H1 (cell line): ENCODE results near the gene FAM228B. TPM values are rescaled to one million over a fixed set of nuclear protein-coding genes. Genes with fewer than 3 reads are reported as not detected.
A peak's percentile ranks its signal among the peaks of the same experiment; 100 is the strongest.

Experiments used
- CTCF ChIA-PET: fragments of 300-600 bp; sonication (Branson Sonifier 250); formaldehyde crosslinking; loops from one replicate; lab custom pipeline; 2021; ENCODE audit not compliant: partially characterized antibody; lab: Charles Lee
- POLR2A ChIA-PET: fragments of 300-600 bp; sonication (Branson Sonifier 250); formaldehyde crosslinking; loops from one replicate; lab custom pipeline; 2021; ENCODE audit warnings: inconsistent platforms; ENCODE audit not compliant: partially characterized antibody; lab: Charles Lee
- DNase-seq, 2 experiments: peaks; one replicate each; pipeline versions ENCODE4 v3.0.0 to v3.0.0-alpha.2; 2010 to 2022; ENCODE audit warnings: low spot score in 2 of 2, low read depth in 1 of 2, mixed read lengths in 1 of 2
- FAIRE-seq: peaks from 2 replicates; lab custom pipeline; 2011; peaks lifted over from hg19 to GRCh38; lab: Jason Lieb, UNC
- H2AFZ ChIP-seq: 2 replicates; pipeline ENCODE4 v1.8.1; 2012; ENCODE audit warnings: low read length, inconsistent platforms
- H2AK5ac ChIP-seq: 2 replicates; pipeline ENCODE4 v1.6.1; 2013; ENCODE audit warnings: low read depth, low read length
- H2BK120ac ChIP-seq: replicated peaks from 2 replicates; pipeline ENCODE3; 2013; ENCODE audit warnings: low read depth, low read length, inconsistent platforms
- H2BK12ac ChIP-seq: 2 replicates; pipeline ENCODE4 v1.6.1; 2013; ENCODE audit warnings: low read depth, low read length
- H2BK15ac ChIP-seq: 2 replicates; pipeline ENCODE4 v1.6.1; 2013; ENCODE audit warnings: low read length
- H2BK20ac ChIP-seq: 2 replicates; pipeline ENCODE4 v1.6.1; 2013; ENCODE audit warnings: low read length
- H2BK5ac ChIP-seq: 2 replicates; pipeline ENCODE4 v1.6.1; 2013; ENCODE audit warnings: low read depth, low read length
- H3K14ac ChIP-seq: 2 replicates; pipeline ENCODE4 v1.6.1; 2013; ENCODE audit warnings: inconsistent platforms; ENCODE audit not compliant: insufficient read length
- H3K18ac ChIP-seq: 2 replicates; pipeline ENCODE4 v1.6.1; 2013; ENCODE audit warnings: low read length; ENCODE audit errors: extremely low read depth
- H3K23ac ChIP-seq: 2 replicates; pipeline ENCODE4 v1.6.1; 2013; ENCODE audit warnings: inconsistent platforms; ENCODE audit not compliant: insufficient read length
- H3K23me2 ChIP-seq: 2 replicates; pipeline ENCODE4 v1.6.1; 2013; ENCODE audit warnings: low read depth, low read length
- H3K27ac ChIP-seq: 2 replicates; pipeline ENCODE4 v1.6.1; 2011; ENCODE audit warnings: low read depth, low read length, inconsistent platforms
- H3K27me3 ChIP-seq, 4 experiments: replicated peaks in 1 of 4; 1 replicate in 1 of 4; 2 replicates in 3 of 4; pipeline versions ENCODE4 v1.6.1 to v1.8.1; 2011 to 2013; ENCODE audit warnings: low read length in 3 of 4, mild to moderate bottlenecking in 3 of 4, inconsistent platforms in 2 of 4, mixed read lengths in 2 of 4, moderate library complexity in 1 of 4; ENCODE audit not compliant: control insufficient read depth in 3 of 4, insufficient read depth in 3 of 4; ENCODE audit errors: extremely low read depth in 1 of 4
- H3K36me3 ChIP-seq, 4 experiments: 2 replicates each; pipeline versions ENCODE4 v1.6.1 to v1.8.1; 2011 to 2013; ENCODE audit warnings: mild to moderate bottlenecking in 4 of 4, low read length in 3 of 4, moderate library complexity in 2 of 4, control low read depth in 1 of 4, inconsistent platforms in 1 of 4; ENCODE audit not compliant: insufficient read depth in 4 of 4, control insufficient read depth in 2 of 4
- H3K4ac ChIP-seq: replicated peaks from 2 replicates; pipeline ENCODE3; 2013; ENCODE audit warnings: low read length, low read depth, mixed read lengths, inconsistent platforms; ENCODE audit not compliant: insufficient read length
- H3K4me1 ChIP-seq, 4 experiments: replicated peaks in 1 of 4; 1 replicate in 1 of 4; 2 replicates in 3 of 4; pipeline versions ENCODE4 v1.6.1 to v1.8.1; 2011 to 2013; ENCODE audit warnings: low read length in 3 of 4, inconsistent platforms in 2 of 4, mixed read lengths in 1 of 4; ENCODE audit not compliant: insufficient read depth in 4 of 4, control insufficient read depth in 3 of 4
- H3K4me2 ChIP-seq, 2 experiments: 2 replicates each; pipeline versions ENCODE4 v1.6.1 to v1.8.1; 2011 to 2013; ENCODE audit warnings: low read depth in 2 of 2, low read length in 2 of 2, control low read depth in 1 of 2, inconsistent platforms in 1 of 2, mild to moderate bottlenecking in 1 of 2; ENCODE audit not compliant: insufficient read depth in 1 of 2
- H3K4me3 ChIP-seq, 4 experiments: fragments of 200-600, 300-600 bp in 1 of 4; sonication (generic), shearing (Covaris generic), sonication (Bioruptor Twin) in 1 of 4; 2 replicates each; pipeline versions ENCODE4 v1.5.1 to v1.8.1; 2011 to 2016; ENCODE audit warnings: low read length in 4 of 4, low read depth in 3 of 4, control low read depth in 2 of 4, inconsistent platforms in 2 of 4, mild to moderate bottlenecking in 2 of 4, mixed read lengths in 1 of 4, moderate library complexity in 1 of 4; ENCODE audit not compliant: insufficient read depth in 2 of 4; ENCODE audit errors: extremely low read depth in 1 of 4
- H3K56ac ChIP-seq: replicated peaks from 2 replicates; pipeline ENCODE3; 2013; ENCODE audit warnings: low read depth, mild to moderate bottlenecking, mixed read lengths, low read length, inconsistent platforms; ENCODE audit not compliant: insufficient read length
- H3K79me1 ChIP-seq: 2 replicates; pipeline ENCODE4 v1.6.1; 2013; ENCODE audit warnings: low read depth, low read length, control low read depth
- H3K79me2 ChIP-seq, 2 experiments: 2 replicates each; pipeline versions ENCODE4 v1.6.1 to v1.8.1; 2012 to 2013; ENCODE audit warnings: low read length in 2 of 2, mild to moderate bottlenecking in 2 of 2, inconsistent platforms in 1 of 2; ENCODE audit not compliant: insufficient read depth in 2 of 2, control insufficient read depth in 1 of 2
- H3K9ac ChIP-seq, 4 experiments: replicated peaks in 1 of 4; 1 replicate in 1 of 4; 2 replicates in 3 of 4; pipeline versions ENCODE4 v1.6.1 to v1.8.1; 2011 to 2013; ENCODE audit warnings: low read depth in 3 of 4, low read length in 3 of 4, control low read depth in 2 of 4, mild to moderate bottlenecking in 2 of 4, moderate library complexity in 2 of 4, inconsistent platforms in 1 of 4; ENCODE audit errors: extremely low read depth in 1 of 4
- H3K9me3 ChIP-seq, 2 experiments: 2 replicates each; pipeline versions ENCODE4 v1.6.1 to v1.8.1; 2012 to 2013; ENCODE audit warnings: mild to moderate bottlenecking in 2 of 2, moderate library complexity in 2 of 2, control low read depth in 1 of 2, inconsistent platforms in 1 of 2, low read depth in 1 of 2, low read length in 1 of 2, mixed read lengths in 1 of 2; ENCODE audit not compliant: insufficient read depth in 2 of 2
- H4K20me1 ChIP-seq, 2 experiments: replicated peaks in 1 of 2; 2 replicates each; pipeline versions ENCODE3 to v1.8.1; 2011 to 2013; ENCODE audit warnings: inconsistent platforms in 2 of 2, low read length in 2 of 2, mild to moderate bottlenecking in 1 of 2; ENCODE audit not compliant: insufficient read depth in 2 of 2, control insufficient read depth in 1 of 2
- H4K5ac ChIP-seq: 2 replicates; pipeline ENCODE4 v1.6.1; 2013; ENCODE audit warnings: low read length, low read depth, mixed read lengths, inconsistent platforms; ENCODE audit not compliant: insufficient read length
- H4K8ac ChIP-seq: 2 replicates; pipeline ENCODE4 v1.8.0; 2013; ENCODE audit warnings: mild to moderate bottlenecking, moderate library complexity, low read length, inconsistent platforms; ENCODE audit not compliant: insufficient read depth; ENCODE audit errors: extremely low read depth
- H4K91ac ChIP-seq: replicated peaks from 2 replicates; pipeline ENCODE3; 2013; ENCODE audit warnings: low read length, mixed read lengths, inconsistent platforms; ENCODE audit not compliant: insufficient read length
- CEBPB ChIP-seq: IDR thresholded peaks from 2 replicates; pipeline ENCODE4 v1.6.1; 2012; ENCODE audit warnings: low read depth, low read length
- CHD1 ChIP-seq: IDR thresholded peaks from 2 replicates; pipeline ENCODE4 v1.6.1; 2012; ENCODE audit warnings: low read depth, low read length, improper control_type of control experiment
- CHD2 ChIP-seq: IDR thresholded peaks from 2 replicates; pipeline ENCODE4 v1.6.1; 2012; ENCODE audit warnings: low read length, improper control_type of control experiment
- KDM4A ChIP-seq: IDR thresholded peaks from one replicate; pipeline ENCODE4 v1.7.1; 2012; ENCODE audit warnings: low read depth, mild to moderate bottlenecking, moderate library complexity, low read length, inconsistent platforms; ENCODE audit not compliant: severe bottlenecking
- SIX5 ChIP-seq: IDR thresholded peaks from 2 replicates; pipeline ENCODE4 v1.6.1; 2011; ENCODE audit warnings: mild to moderate bottlenecking, low read depth, low read length
- WGBS, 2 experiments: shearing (Covaris generic) in 1 of 2; methylation state at CpG; one replicate each; pipeline versions ENCODE4 v1.1.6 to v1.1.7; 2013 to 2015; ENCODE audit warnings: low lambda C conversion rate in 2 of 2, mixed read lengths in 2 of 2, inconsistent platforms in 1 of 2, low coverage in 1 of 2, missing lambda C conversion rate in 1 of 2; ENCODE audit not compliant: insufficient replicate concordance in 2 of 2, insufficient coverage in 1 of 2, insufficient read length in 1 of 2; ENCODE audit errors: extremely low coverage in 1 of 2, missing lambda C conversion rate in 1 of 2; 5-methylcytosine and 5-hydroxymethylcytosine counted together
- polyA plus RNA-seq, 7 experiments: library from polyadenylated mRNA; depleted of rRNA in 3 of 7; stranded (reverse) in 5 of 7; unstranded in 2 of 7; fragments of >200 nt in 5 of 7; fragments of 200-250 nt in 2 of 7; gene quantifications; 1 replicate in 5 of 7; 2 replicates in 1 of 7; 4 replicates in 1 of 7; pipeline versions ENCODE4 v1.2.1 to v1.2.3, GENCODE V29; 2011 to 2013; ENCODE audit warnings: missing spikeins in 2 of 7, mixed read lengths in 2 of 7
- total RNA-seq: library from RNA; stranded (reverse); fragmentation: NEBNext Ultra II Directional; extraction: Animal tissue kit (Norgen Biotek cat#: 25700); gene quantifications from 2 replicates; pipeline ENCODE4 v1.2.1, GENCODE V29; 2021
- TF ChIP-seq, protein P1 (sequence below): IDR thresholded peaks from 2 replicates; pipeline ENCODE4 v1.6.1; 2011; ENCODE audit warnings: low read length, improper control_type of control experiment
- TF ChIP-seq, protein P2 (sequence below): IDR thresholded peaks from 2 replicates; pipeline ENCODE4 v1.6.1; 2012; ENCODE audit warnings: inconsistent platforms
- TF ChIP-seq, protein P3 (sequence below): IDR thresholded peaks from 2 replicates; pipeline ENCODE4 v1.6.1; 2012; ENCODE audit warnings: low read length, inconsistent platforms

The FAM228B gene
- total and polyA plus RNA-seq, 2 of the 8 experiments (the other 6 are each of a cell fraction or from before 2014, with no cell fraction given): 1.4 to 3.2 TPM

DNA sequence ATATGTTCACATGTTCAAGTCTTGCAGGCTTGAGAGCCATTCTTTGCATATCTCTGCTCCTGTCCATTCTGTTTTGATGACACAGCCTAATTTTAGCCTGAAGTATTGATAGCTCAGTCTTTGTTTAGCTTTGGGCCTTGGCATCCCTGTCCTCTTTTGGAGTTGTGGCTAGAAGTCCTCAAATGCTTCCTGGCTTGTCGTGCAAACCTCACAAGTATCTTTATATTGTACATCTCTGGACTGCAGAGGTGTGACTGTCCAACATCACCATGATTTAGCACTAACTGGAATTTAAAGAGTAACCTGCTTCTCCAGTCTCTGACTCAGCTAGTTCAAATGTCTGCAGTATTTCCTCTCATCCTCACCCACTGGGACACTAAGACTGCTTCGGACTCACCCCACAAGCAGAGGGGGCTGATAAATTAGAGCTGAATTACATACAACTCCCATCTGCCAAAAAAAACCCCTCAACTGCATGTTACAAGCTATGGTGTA, 11.8 kb upstream of the FAM228B start:
- Histone ChIP-seq H3K9me3 (peaks cover 2 to 10% of the 10 kb centered on the region in 2 experiments; a peak in 3 of 4 replicates), H3K23me2 (no peaks in the 10 kb centered on the region), H2AFZ (no peak overlapping the region), H3K14ac (no peak overlapping the region), H3K79me1 (no peaks in the 10 kb centered on the region), H3K18ac (no peak overlapping the region), H3K27me3 (no peaks in the 10 kb centered on the region), H4K5ac (no peak overlapping the region), H2BK20ac (no peak overlapping the region), H3K56ac (no peak overlapping the region), H3K4me1 (no peaks in the 10 kb centered on the region), H3K79me2 (no peaks in the 10 kb centered on the region), H4K91ac (no peak overlapping the region), H4K8ac (no peak overlapping the region), H3K27ac (no peak overlapping the region), H3K36me3 (peaks cover 0 to 4% (median 0%) of the 10 kb centered on the region in 4 experiments; a peak in 1 of 8 replicates), H2BK12ac (no peak overlapping the region), H2BK120ac (no peak overlapping the region), H3K9ac (peak overlapping the region in 1 of 4 experiments; percentile 18; a peak in 1 of 7 replicates), H4K20me1 (no peaks in the 10 kb centered on the region), H2AK5ac (no peak overlapping the region), H3K4me3 (no peak overlapping the region), H3K4me2 (no peak overlapping the region), H3K23ac (no peak overlapping the region), H3K4ac (no peak overlapping the region), H2BK15ac (no peak overlapping the region), H2BK5ac (no peak overlapping the region)
- DNase-seq: no peak
- WGBS, 2 experiments: 90% methylated on average over 2 of the region's 2 CpGs; no CpG with 5 or more reads in 1 of the 2 experiments
- ChIA-PET CTCF (interaction anchor here (1.2 to 1.5 kb wide), 3 partner anchors 10 to 27 kb away, joined by 3 to 5 read pairs (median 4); partner anchors contain the start of genes PFN4 and TP53I3), POLR2A (interaction anchor here (0.7 to 1.5 kb wide), 4 partner anchors 11 to 484 kb away, joined by 3 to 7 read pairs (median 4); no protein-coding TSS in a partner anchor)
- FAIRE-seq: no peak
- TF ChIP-seq, protein P1, sequence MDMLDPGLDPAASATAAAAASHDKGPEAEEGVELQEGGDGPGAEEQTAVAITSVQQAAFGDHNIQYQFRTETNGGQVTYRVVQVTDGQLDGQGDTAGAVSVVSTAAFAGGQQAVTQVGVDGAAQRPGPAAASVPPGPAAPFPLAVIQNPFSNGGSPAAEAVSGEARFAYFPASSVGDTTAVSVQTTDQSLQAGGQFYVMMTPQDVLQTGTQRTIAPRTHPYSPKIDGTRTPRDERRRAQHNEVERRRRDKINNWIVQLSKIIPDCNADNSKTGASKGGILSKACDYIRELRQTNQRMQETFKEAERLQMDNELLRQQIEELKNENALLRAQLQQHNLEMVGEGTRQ: no peak
- TF ChIP-seq CHD1: no peak
- no peak for TF ChIP-seq SIX5
- TF ChIP-seq, protein P2, sequence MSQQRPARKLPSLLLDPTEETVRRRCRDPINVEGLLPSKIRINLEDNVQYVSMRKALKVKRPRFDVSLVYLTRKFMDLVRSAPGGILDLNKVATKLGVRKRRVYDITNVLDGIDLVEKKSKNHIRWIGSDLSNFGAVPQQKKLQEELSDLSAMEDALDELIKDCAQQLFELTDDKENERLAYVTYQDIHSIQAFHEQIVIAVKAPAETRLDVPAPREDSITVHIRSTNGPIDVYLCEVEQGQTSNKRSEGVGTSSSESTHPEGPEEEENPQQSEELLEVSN: no peak
- TF ChIP-seq KDM4A: no peak
- TF ChIP-seq, protein P3, sequence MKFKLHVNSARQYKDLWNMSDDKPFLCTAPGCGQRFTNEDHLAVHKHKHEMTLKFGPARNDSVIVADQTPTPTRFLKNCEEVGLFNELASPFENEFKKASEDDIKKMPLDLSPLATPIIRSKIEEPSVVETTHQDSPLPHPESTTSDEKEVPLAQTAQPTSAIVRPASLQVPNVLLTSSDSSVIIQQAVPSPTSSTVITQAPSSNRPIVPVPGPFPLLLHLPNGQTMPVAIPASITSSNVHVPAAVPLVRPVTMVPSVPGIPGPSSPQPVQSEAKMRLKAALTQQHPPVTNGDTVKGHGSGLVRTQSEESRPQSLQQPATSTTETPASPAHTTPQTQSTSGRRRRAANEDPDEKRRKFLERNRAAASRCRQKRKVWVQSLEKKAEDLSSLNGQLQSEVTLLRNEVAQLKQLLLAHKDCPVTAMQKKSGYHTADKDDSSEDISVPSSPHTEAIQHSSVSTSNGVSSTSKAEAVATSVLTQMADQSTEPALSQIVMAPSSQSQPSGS: no peak
- TF ChIP-seq CEBPB: no peak
- no peak for TF ChIP-seq CHD2
